Raji (cell line): Measurements from ENCODE around the gene HHIPL1.

Experiments
- POLR2A ChIP-seq: IDR thresholded peaks from 2 replicates; pipeline ENCODE4 v1.6.1; 2011; ENCODE audit warnings: low read depth, low read length, control low read depth; ENCODE audit not compliant: insufficient read depth

Gene HHIPL1

DNA sequence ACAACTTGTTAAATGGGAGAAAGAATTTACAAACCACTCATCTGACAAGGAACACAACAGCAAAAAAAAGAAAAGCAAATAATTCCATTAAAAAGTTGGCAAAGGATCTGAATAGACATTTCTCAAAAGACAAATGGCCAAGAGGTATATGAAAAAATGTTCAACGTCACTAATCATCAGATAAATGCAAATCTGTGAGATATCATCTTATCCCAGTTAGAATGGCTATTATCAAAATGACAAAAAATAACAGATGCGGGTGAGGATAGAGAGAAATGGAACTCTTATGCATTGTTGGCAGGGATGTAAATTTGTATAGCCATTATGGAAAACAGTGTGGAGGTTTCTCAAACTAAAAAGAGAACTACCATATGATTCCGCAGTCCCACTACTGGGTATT is 69.0 kb downstream of the HHIPL1 start:
- no peak for TF ChIP-seq POLR2A

GRCh38 chr14:99715266-99716000 is 70.5 kb downstream of the HHIPL1 start:
- TF ChIP-seq POLR2A = no peak

GRCh38 chr14:99716091-99716849 is 71.3 kb downstream of the HHIPL1 start:
- no peak for TF ChIP-seq POLR2A

DNA sequence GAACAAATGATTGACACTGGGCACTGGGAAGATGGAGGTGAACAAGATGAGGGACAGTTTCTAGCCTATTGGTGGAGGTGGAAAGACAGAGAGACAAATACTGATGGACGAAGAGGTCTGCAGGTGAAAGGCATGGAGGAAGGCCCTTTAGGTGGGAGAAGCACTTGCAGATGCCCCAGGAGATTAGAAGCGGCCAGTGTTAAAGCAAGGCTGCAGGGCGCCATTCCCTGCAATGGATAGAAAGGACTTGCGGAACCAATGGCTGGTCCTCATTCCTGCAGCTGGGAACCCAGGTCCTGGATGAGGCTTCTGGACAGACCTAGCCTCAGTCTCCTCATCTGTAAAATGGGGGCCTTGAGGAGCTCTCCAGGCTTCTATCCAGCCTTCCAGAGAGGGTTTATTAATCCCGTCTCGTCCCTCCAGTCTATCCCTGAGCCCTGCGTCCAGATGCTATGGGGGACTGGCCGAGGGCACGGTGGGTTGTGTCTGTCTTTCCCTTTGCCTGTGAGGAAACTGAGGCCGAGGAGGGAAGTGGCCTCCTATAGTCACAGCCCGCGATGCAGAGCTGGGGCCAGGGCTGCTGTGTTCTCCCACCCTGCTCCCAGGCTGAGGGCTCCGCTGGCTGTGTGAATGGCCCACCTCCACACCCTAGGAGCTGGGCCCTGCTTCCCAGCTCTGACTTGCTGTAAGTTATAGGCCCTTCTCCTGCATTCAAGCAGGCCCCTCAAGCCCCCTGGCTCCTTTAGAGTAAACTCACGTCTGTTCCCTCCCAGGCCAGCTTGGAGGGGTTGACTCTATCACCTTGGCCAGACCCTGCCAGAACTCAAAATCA is 72.1 kb downstream of the HHIPL1 start:
- no peak for TF ChIP-seq POLR2A

- no peak for TF ChIP-seq POLR2A
Observed at GRCh38 chr14:99717682-99718013, 72.7 kb downstream of the HHIPL1 start.

- TF ChIP-seq POLR2A = no peak
Observed at GRCh38 chr14:99718031-99718810, 73.3 kb downstream of the HHIPL1 start.

DNA sequence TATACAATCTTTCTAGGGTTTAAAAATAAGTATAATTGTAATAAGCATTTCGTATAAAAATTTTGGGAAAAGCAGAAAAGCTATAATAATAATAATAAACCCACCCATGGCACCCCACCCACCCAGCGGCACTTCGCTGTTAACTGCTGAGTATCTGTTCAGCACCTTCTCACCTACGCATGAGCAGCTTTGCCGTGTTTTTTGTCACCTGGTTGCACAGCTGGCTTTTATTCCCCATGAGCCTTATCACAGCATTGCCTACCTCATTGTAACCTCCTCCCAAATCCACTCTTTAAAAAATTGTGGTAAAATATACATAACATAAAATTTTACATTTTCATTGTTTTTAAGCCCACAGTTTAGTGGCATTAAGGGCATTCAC is 73.9 kb downstream of the HHIPL1 start:
- no peak for TF ChIP-seq POLR2A

- no peak for TF ChIP-seq POLR2A
Observed at GRCh38 chr14:99720941-99721791, 76.2 kb downstream of the HHIPL1 start.

GRCh38 chr14:99721792-99722516 is 77.0 kb downstream of the HHIPL1 start:
- no peak for TF ChIP-seq POLR2A

DNA sequence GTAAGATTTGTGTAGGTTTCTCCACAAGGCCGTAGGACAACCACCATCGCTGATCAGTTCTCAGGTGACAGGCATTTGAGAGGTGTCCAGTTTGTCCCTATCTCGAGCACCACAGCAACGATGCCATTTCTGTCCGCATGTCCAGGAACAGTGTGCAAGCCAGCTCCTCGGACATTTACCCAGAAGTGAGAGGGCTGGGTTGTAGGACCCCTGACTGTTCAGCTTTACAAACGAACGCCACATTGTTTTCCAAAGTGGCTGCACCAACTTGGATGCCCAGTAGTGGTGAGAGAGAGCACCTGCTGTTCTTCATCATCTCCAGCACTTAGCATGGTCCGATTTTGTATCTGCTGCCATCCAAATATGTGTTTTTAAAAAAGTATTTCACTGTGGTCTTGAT is 77.8 kb downstream of the HHIPL1 start:
- no peak for TF ChIP-seq POLR2A

GRCh38 chr14:99724196-99724891 is 79.4 kb downstream of the HHIPL1 start:
- TF ChIP-seq POLR2A = no peak

DNA sequence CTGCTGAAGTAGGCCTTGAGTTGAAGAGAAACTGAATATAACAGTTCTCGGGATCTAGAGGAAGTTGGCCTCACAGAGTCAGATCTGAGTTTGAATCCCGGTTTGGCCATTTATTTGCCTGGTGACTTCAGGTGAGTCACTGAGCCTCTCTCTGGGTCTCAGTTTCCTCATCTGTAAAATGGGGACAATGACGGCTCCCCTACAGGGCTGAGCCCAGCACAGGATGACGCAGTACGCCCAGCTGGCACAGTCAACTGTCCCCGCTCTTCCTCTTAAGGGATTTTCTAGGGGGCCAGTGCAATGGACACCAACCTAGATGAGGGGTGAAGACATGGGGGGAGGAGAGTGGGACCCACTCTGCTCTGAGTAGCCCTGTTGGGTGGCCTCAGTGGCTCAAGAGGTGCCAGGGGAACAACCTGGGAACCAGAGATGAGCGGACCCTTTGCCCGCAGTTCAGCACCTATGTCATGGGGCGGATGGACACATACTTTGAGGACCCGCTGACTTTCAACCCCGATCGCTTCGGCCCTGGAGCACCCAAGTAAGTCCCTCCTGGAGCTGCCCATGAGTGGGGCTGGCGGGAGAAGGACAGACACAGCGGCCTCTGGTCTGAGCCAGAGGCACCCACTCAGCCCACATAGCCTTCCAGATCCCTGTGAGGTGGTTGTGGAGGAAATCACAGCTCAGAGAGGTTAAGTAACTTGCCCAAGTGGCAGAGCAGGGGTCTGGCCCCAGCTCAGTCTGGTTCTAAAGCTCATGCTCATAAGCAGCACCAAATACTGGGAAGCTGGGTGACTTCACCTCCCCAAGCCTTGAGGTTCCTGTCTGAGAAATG is 80.2 kb downstream of the HHIPL1 start:
- no peak for TF ChIP-seq POLR2A
